Measurements from ENCODE around the gene CLEC4M.

- TF ChIP-seq, protein P1, sequence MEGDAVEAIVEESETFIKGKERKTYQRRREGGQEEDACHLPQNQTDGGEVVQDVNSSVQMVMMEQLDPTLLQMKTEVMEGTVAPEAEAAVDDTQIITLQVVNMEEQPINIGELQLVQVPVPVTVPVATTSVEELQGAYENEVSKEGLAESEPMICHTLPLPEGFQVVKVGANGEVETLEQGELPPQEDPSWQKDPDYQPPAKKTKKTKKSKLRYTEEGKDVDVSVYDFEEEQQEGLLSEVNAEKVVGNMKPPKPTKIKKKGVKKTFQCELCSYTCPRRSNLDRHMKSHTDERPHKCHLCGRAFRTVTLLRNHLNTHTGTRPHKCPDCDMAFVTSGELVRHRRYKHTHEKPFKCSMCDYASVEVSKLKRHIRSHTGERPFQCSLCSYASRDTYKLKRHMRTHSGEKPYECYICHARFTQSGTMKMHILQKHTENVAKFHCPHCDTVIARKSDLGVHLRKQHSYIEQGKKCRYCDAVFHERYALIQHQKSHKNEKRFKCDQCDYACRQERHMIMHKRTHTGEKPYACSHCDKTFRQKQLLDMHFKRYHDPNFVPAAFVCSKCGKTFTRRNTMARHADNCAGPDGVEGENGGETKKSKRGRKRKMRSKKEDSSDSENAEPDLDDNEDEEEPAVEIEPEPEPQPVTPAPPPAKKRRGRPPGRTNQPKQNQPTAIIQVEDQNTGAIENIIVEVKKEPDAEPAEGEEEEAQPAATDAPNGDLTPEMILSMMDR (conservative IDR thresholded peaks at IDR 0.05 in 1 of 2, IDR thresholded peaks at IDR 0.05 in 1 of 2; ENCODE audit: low read depth in 1 of 2, low read length in 2 of 2): no peak
- no peak for TF ChIP-seq EZH2 (IDR thresholded peaks at IDR 0.05; ENCODE audit: low read length, missing control alignments)
Observed at GRCh38 chr19:7748756-7749155, 14.3 kb upstream of the CLEC4M start.
